ENCODE data around the gene IGF2BP2.

IGF2BP2 gene

DNA sequence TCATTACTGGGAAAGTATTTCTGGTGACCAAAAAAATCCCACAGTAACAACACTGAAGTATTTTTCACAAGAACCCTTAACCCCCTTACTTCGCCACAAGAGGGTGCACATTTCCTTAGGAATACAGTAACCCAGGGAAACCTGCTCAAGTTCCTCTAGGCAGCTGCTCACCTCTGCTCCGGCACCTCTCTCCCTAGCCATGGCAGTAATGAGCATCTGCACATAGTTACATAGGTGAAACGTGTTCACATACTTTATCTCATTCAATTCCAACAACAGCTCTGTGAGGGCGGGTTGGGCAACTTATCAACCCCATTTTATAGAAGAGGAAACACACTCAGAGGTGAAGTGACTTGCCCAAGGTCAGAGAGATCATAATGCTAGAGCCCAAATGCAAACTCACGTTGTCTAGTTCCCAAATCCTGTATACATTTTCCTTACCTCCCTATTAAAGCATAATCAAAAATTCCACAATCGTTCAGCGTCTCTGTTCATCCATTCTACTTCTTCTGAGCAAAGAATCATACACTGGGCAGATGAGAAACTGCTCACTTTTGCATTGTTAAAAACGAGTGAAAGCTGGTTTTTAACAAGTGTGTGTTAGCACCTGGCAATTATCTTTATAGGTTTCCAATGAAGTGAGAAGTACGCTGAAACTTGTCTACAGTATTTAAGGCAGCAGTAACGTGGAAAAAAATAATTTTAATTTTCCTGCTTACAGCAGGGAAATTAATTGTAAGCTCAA is 90.7 kb downstream of the IGF2BP2 start:
- DNase-seq (ENCODE audit: low read depth), result no peak

DNA sequence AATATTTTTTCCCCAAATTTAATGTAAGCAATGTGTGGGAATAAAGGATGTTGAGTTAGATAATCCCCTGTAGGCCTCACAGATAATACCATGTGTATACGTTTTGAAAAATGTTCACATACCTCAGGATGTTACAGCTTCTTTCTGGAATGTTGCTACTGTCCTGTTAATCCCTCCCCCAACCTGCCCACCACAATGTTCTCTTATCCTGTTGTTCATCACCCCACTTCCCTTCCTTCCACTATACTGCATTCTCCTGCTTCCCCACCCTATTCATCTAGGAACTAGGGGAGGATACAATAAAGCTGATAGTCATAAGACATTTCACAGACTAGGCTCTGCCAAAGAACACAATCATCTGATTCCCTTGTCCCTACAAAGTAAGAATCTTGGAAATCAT is 92.1 kb downstream of the IGF2BP2 start:
- DNase-seq (ENCODE audit: low read depth), result no peak

DNA sequence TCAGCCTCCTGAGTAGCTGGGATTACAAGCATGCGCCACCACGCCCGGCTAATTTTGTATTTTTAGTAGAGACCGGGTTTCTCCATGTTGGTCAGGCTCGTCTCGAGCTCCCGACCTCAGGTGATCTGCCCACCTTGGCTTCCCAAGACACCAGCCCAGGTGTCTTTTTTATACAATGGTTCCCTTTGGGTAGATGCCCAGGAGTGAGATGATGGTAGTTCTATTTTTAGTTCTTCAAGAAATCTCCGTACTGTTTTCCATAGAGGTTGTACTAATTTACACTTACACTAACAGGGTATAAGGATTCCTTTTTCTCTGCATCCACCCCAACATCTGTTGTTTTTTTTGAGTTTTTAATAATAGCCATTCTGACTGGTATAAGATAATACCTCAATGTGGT is 94.3 kb downstream of the IGF2BP2 start:
- DNase-seq (ENCODE audit: low read depth), result no peak

DNA sequence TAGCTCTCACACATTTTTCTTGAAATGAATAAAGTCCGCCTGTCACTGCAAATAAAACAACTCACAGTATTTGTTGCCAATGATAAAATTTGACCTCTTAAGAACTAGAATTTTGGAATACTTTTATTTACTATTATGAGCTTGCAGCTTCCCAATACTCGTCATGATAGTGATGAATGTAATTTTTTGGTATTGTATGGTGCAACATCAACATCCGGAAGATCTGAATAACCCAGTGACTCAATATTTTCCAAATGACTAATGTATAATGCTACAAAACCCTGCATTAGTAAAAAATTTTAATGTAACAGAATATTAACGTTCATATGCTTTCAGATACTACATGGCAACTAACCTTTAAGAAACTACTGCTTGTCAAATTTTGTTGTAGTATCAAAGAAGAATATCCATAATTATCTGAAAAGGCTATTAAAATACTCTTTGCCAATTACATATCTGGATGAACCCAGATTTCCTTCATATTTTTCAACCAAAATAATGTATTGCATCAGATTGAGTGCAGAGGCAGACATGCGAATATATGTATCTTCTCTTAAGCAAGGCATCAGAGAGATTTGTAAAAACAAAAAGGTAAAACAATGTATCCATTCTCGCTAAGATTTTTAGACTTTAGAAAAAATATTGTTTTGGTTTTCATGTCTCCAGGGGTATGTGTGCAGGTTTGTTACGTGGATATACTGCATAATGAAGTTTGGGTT is 95.3 kb downstream of the IGF2BP2 start:
- no peak for DNase-seq (ENCODE audit: low read depth)

- no peak for DNase-seq (ENCODE audit: low read depth)
Observed at GRCh38 chr3:185728630-185729336, 96.1 kb downstream of the IGF2BP2 start.

DNA sequence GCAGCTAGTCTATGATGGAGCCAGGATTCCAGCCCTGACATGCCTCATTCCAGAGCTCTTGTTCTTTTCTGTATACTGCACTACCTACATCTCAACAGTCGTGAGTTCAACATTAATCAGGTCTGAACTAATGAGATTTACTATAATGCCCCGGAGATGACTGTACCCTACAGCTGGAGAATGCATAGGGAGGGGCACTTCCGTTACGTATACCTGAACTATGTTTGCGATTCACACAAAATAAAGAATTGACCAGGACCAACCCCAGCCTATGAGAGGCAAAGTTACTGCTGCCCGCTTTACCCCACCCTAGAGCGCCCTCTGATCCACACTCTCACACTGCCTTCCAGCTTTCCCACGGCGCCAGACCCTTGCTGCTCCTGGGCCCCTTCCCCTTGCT is 97.0 kb downstream of the IGF2BP2 start:
- no peak for DNase-seq (ENCODE audit: low read depth)

- no peak for DNase-seq (ENCODE audit: low read depth)
Observed at GRCh38 chr3:185726254-185726967, 98.4 kb downstream of the IGF2BP2 start.

DNA sequence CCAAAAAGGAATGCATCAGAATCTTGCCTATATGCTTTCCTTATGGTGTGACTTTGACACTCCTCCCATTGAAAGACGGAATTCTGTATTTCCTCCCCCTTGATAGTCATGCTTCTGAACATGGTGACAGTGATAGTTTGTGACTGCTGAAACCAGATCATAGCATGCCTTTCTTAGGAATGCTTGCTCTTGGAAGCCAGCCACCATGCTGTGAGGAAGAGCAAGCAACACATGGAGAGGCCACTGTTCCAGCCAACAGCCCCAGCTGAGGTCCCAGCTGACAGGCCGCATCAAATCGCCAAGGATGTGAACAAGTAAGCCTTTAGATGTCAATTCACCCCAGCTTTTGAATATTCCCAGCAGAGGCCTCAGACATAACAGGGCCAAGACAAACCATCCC is 100.1 kb downstream of the IGF2BP2 start:
- DNase-seq (ENCODE audit: low read depth), result no peak

DNA sequence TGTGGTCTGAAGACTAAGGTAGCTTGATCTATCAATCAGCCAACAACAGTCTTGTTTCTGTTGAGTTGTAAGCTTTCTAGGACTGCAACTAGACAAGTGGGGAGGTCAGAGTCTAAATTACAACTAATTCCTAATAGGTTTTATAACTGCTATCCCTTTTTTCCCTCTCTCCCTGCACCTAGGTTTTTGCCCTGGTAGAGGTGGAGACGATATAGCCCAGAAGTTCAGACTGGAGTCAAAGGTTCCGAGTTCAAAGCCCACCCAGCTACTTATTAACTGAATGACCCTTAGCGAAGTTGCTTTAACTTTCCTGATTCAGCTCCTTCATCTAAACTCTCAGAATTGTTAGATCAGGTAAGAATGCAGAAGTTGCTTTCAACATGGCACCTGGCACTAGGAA is 100.6 kb downstream of the IGF2BP2 start:
- no peak for DNase-seq (ENCODE audit: low read depth)

DNA sequence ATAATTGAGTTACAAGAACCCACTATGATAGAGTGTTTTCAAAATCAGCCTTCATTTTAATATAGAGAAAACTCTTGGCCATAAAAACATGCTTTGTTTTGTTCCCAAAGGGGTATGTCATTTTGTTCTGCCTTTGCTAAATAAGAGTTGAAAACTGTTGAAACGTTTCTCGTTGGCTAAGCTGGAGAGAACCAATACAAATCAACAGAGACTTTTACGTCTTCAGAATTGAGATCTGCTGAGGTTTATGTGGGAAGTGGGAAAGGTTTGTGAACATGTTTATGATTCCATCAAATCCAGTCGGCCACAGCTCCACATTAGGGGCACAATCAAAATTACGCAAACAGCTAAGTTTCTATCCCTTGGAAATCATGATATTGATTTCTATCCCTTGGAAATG is 102.0 kb downstream of the IGF2BP2 start:
- no peak for DNase-seq (ENCODE audit: low read depth)

DNA sequence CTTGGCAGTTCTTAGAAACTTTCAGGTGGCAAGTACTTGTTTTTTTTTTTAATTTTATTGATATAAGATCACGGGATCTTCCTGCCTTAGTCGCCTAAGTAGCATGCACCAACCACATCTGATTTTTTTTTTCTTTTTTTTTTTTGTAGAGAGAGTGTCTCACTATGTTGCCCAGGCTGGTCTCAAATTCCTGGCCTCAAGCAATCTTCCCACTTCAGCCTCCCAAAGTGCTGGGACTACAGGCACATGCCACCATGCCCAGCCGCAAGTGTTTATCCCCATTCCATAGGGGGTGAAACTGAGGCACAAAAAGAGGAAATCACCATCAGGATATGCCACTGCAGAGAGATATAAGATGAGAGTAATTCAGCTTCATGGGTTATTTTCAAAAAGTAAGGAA is 102.9 kb downstream of the IGF2BP2 start:
- DNase-seq (ENCODE audit: low read depth), result no peak

GRCh38 chr3:185720326-185720725 is 104.5 kb downstream of the IGF2BP2 start:
- no peak for DNase-seq (ENCODE audit: low read depth)

GRCh38 chr3:185718736-185719593 is 105.9 kb downstream of the IGF2BP2 start:
- DNase-seq (ENCODE audit: low read depth), result no peak

DNA sequence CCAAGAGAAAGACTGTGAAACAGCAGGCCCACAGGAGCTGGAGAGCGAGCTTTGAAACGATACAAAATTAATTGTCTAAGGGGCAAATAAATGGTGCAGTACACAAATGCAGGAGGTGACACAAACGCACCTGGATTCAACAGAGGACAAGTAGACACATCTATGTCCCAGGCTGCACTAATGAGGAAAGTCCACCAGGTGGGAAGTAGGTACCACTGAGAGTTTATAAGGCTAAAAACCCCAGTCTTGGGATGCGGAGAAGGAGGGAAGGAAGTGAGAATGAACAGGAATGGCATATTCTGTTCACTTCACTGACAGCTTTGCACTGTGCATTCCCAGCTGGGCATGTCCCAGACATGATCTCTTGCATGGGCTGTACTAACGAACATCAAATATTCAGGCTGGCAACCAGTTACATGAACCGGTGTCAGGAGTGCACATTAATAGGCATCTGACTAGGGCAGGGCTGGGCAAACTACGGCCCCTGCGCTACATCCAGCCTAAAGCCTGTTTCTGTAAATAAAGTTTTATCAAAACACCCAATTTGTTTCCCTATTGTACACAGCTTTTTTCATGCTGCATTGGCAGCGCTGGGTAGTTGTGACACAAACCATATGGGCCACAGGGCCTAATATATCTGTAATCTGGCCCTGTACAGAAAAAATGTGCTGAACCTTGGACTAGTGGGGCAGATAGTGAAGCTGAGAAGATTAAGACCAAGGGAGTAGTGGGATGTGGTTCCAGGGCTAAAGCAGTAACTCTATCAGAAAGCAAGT is 107.0 kb downstream of the IGF2BP2 start:
- no peak for DNase-seq (ENCODE audit: low read depth)

GRCh38 chr3:185717121-185717520 is 107.7 kb downstream of the IGF2BP2 start:
- DNase-seq (ENCODE audit: low read depth), result no peak

DNA sequence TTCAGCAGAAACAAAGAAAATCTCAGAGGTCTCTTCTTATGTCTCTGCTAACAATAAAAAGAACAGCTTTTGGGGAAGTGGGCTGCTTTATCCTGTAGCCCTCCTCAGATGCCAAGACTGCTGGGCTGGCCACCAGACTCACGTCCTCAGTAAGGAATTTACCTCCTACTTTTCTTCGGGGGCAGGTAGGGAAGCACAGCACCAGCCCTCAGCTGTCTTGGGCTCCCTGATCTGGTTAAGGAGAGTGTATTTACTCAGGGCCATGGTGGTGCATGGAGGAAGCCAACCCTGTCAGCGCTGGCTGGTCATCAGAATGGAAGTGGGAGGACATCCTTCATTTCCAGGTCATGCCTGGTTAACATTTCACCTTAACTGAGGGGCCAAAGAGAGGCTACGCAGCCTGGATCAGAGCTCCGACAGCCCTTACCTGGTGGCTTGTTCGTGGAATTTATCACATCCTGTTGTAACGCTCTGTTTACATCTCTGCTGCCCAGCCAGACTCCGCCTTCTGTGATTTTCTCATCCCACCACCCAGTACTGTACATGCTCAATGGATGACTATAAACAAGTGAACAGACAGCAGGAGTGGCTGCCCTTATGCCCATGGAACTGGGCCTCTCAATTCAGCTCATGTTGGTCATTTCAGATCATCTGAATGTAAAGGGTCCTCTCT is 108.3 kb downstream of the IGF2BP2 start:
- DNase-seq (ENCODE audit: low read depth), result no peak

GRCh38 chr3:185715091-185715490 is 109.8 kb downstream of the IGF2BP2 start:
- no peak for DNase-seq (ENCODE audit: low read depth)

GRCh38 chr3:185714085-185714484 is 110.8 kb downstream of the IGF2BP2 start:
- no peak for DNase-seq (ENCODE audit: low read depth)

- DNase-seq (ENCODE audit: low read depth), result no peak
Observed at GRCh38 chr3:185713015-185713414, 111.8 kb downstream of the IGF2BP2 start.

DNA sequence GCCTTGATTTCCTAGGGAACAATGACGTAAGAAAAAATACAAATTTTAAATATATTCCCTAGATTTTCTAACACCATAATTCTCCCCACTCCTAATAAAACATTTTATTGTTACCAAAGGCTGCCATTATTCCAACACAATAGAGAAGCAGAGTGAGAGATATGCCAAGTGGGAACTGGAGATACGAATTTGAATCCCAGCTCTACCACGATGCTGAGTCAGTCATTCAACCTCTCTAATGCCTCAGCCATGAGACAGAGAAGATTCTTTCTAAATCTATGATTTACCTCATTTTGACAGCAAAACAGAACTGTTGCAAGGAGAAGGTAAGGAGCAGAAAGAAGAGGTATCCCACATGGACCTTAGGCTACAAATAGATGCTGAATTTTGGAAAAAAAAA is 112.5 kb downstream of the IGF2BP2 start:
- DNase-seq (ENCODE audit: low read depth), result no peak

Measured in activated T-cell treated with anti-CD3 and anti-CD28 coated beads for 1 hour (primary cell).